ENCODE measurements around the gene CSTPP1.

The CSTPP1 gene

GRCh38 chr11:47127213-47127612 lies 190.7 kb downstream of the CSTPP1 start:
- DNase-seq (ENCODE audit: low read depth in 1 of 2, low spot score in 1 of 2): no peak

GRCh38 chr11:47130543-47130942 lies 194.0 kb downstream of the CSTPP1 start:
- no peak for DNase-seq (ENCODE audit: low read depth in 1 of 2, low spot score in 1 of 2)

- DNase-seq (ENCODE audit: low read depth in 1 of 2, low spot score in 1 of 2): no peak
Observed at GRCh38 chr11:47131136-47131535, 194.6 kb downstream of the CSTPP1 start.

GRCh38 chr11:47132490-47132889 lies 195.9 kb downstream of the CSTPP1 start:
- no peak for DNase-seq (ENCODE audit: low read depth in 1 of 2, low spot score in 1 of 2)

- DNase-seq (ENCODE audit: low read depth in 1 of 2, low spot score in 1 of 2): no peak
Observed at GRCh38 chr11:47132981-47133380, 196.4 kb downstream of the CSTPP1 start.

GRCh38 chr11:47136327-47136726 lies 199.8 kb downstream of the CSTPP1 start:
- DNase-seq (ENCODE audit: low read depth in 1 of 2, low spot score in 1 of 2): no peak

GRCh38 chr11:47136921-47137320 lies 200.4 kb downstream of the CSTPP1 start:
- no peak for DNase-seq (ENCODE audit: low read depth in 1 of 2, low spot score in 1 of 2)

- no peak for DNase-seq (ENCODE audit: low read depth in 1 of 2, low spot score in 1 of 2)
Observed at GRCh38 chr11:47137476-47137875, 200.9 kb downstream of the CSTPP1 start.

GRCh38 chr11:47139878-47140277 lies 203.3 kb downstream of the CSTPP1 start:
- DNase-seq (ENCODE audit: low read depth in 1 of 2, low spot score in 1 of 2): no peak

- DNase-seq (ENCODE audit: low read depth in 1 of 2, low spot score in 1 of 2): no peak
Observed at GRCh38 chr11:47143322-47143721, 206.8 kb downstream of the CSTPP1 start.

GRCh38 chr11:47144541-47144940 lies 208.0 kb downstream of the CSTPP1 start:
- no peak for DNase-seq (ENCODE audit: low read depth in 1 of 2, low spot score in 1 of 2)

- DNase-seq (ENCODE audit: low read depth in 1 of 2, low spot score in 1 of 2): no peak
Observed at GRCh38 chr11:47147250-47147649, 210.7 kb downstream of the CSTPP1 start.

- no peak for DNase-seq (ENCODE audit: low read depth in 1 of 2, low spot score in 1 of 2)
Observed at GRCh38 chr11:47147681-47148080, 211.1 kb downstream of the CSTPP1 start.

- DNase-seq (ENCODE audit: low read depth in 1 of 2, low spot score in 1 of 2): no peak
Observed at GRCh38 chr11:47148270-47148669, 211.7 kb downstream of the CSTPP1 start.

GRCh38 chr11:47148903-47149531 lies 212.5 kb downstream of the CSTPP1 start:
- DNase-seq (ENCODE audit: low read depth in 1 of 2, low spot score in 1 of 2): no peak

GRCh38 chr11:47149782-47150181 lies 213.2 kb downstream of the CSTPP1 start:
- no peak for DNase-seq (ENCODE audit: low read depth in 1 of 2, low spot score in 1 of 2)

- no peak for DNase-seq (ENCODE audit: low read depth in 1 of 2, low spot score in 1 of 2)
Observed at GRCh38 chr11:47152126-47152952, 215.8 kb downstream of the CSTPP1 start.

GRCh38 chr11:47152953-47153950 lies 216.7 kb downstream of the CSTPP1 start:
- DNase-seq (ENCODE audit: low read depth in 1 of 2, low spot score in 1 of 2): peak in 1 of 2 donors; percentile 26

GRCh38 chr11:47154616-47155570 lies 218.3 kb downstream of the CSTPP1 start:
- DNase-seq (ENCODE audit: low read depth in 1 of 2, low spot score in 1 of 2): no peak

GRCh38 chr11:47155879-47156278 lies 219.3 kb downstream of the CSTPP1 start:
- no peak for DNase-seq (ENCODE audit: low read depth in 1 of 2, low spot score in 1 of 2)
